Liver (tissue), 9 donors: ENCODE results near the gene ZNF579. TPM values are rescaled to one million over a fixed set of nuclear protein-coding genes. Genes with fewer than 3 reads are reported as not detected.
A peak's percentile ranks its signal among the peaks of the same experiment; 100 is the strongest.

ENCODE experiments used
- DNase-seq: peaks from one replicate; pipeline ENCODE4 v3.0.0-alpha.2; 2017; ENCODE audit warnings: low spot score
- H3K27ac ChIP-seq, 2 donors: one replicate each; pipeline ENCODE4 v1.7.0; 2013; ENCODE audit warnings: inconsistent platforms in 2 of 2, low read length in 2 of 2, control low read depth in 1 of 2, low read depth in 1 of 2, mild to moderate bottlenecking in 1 of 2
- H3K27me3 ChIP-seq, 4 donors: one replicate each; pipeline versions ENCODE4 v1.6.1 to v1.7.0; 2013; ENCODE audit warnings: low read length in 3 of 4, inconsistent platforms in 1 of 4, mild to moderate bottlenecking in 1 of 4, moderate library complexity in 1 of 4; ENCODE audit not compliant: control insufficient read depth in 4 of 4, insufficient read depth in 4 of 4
- H3K36me3 ChIP-seq, 4 donors: one replicate each; pipeline versions ENCODE4 v1.6.1 to v1.7.0; 2013; ENCODE audit warnings: low read length in 3 of 4, mild to moderate bottlenecking in 3 of 4, low read depth in 1 of 4, moderate library complexity in 1 of 4; ENCODE audit not compliant: control insufficient read depth in 4 of 4, insufficient read depth in 3 of 4
- H3K4me1 ChIP-seq, 4 donors: one replicate each; pipeline versions ENCODE4 v1.6.1 to v1.7.0; 2013; ENCODE audit warnings: low read length in 3 of 4, mild to moderate bottlenecking in 3 of 4, moderate library complexity in 1 of 4; ENCODE audit not compliant: control insufficient read depth in 4 of 4, insufficient read depth in 4 of 4
- H3K4me3 ChIP-seq, 3 donors: one replicate each; pipeline versions ENCODE4 v1.6.1 to v1.7.0; 2013; ENCODE audit warnings: low read length in 3 of 3, control low read depth in 1 of 3, low read depth in 1 of 3, mild to moderate bottlenecking in 1 of 3
- H3K9ac ChIP-seq, 2 donors: one replicate each; pipeline ENCODE4 v1.7.0; 2013; ENCODE audit warnings: low read length in 2 of 2, mild to moderate bottlenecking in 2 of 2, moderate library complexity in 2 of 2, control low read depth in 1 of 2, low read depth in 1 of 2
- H3K9me3 ChIP-seq, 4 donors: one replicate each; pipeline versions ENCODE4 v1.6.1 to v1.7.0; 2013; ENCODE audit warnings: low read length in 3 of 4; ENCODE audit not compliant: control insufficient read depth in 4 of 4
- FOXA2 ChIP-seq: IDR thresholded peaks from 2 replicates; pipeline ENCODE4 v1.6.1; 2016; ENCODE audit warnings: antibody characterized with exemption
- GABPA ChIP-seq, 2 donors: IDR thresholded peaks in 1 of 2; conservative IDR thresholded peaks in 1 of 2; 2 replicates each; pipeline ENCODE4 v1.6.1; 2016; ENCODE audit warnings: antibody characterized with exemption in 2 of 2, mild to moderate bottlenecking in 1 of 2, moderate library complexity in 1 of 2
- RAD21 ChIP-seq, 2 donors: IDR thresholded peaks; 2 replicates each; pipeline ENCODE4 v1.6.1; 2016; ENCODE audit warnings: antibody characterized with exemption in 2 of 2, mild to moderate bottlenecking in 2 of 2
- RXRA ChIP-seq, 2 donors: IDR thresholded peaks; 2 replicates each; pipeline ENCODE4 v1.6.1; 2017 to 2018; ENCODE audit warnings: antibody characterized with exemption in 2 of 2, mild to moderate bottlenecking in 1 of 2
- WGBS: extraction: QIAGEN DNeasy Blood & Tissue Kit; methylation state at CpG from one replicate; pipeline ENCODE4 v1.1.7; 2013; 5-methylcytosine and 5-hydroxymethylcytosine counted together
- polyA plus RNA-seq, 2 donors: library from polyadenylated mRNA; stranded (reverse) in 1 of 2; unstranded in 1 of 2; fragments of 200-250 nt in 1 of 2; fragments of >200 nt in 1 of 2; fragmentation: Nextera tagmentation in 1 of 2; extraction: Ambion mirVana in 1 of 2; gene quantifications; one replicate each; pipeline versions ENCODE4 v1.2.1 to v1.2.3, GENCODE V29; 2013 to 2015
- total RNA-seq, 2 donors: library from RNA; depleted of rRNA; stranded (reverse); fragments of >200 nt; gene quantifications; one replicate each; pipeline ENCODE4 v1.2.3, GENCODE V29; 2014
- TF ChIP-seq, protein P1 (sequence below): IDR thresholded peaks from 2 replicates; pipeline ENCODE4 v1.6.1; 2016; ENCODE audit warnings: antibody characterized with exemption
- TF ChIP-seq, protein P2 (sequence below): IDR thresholded peaks from 2 replicates; pipeline ENCODE4 v1.6.1; 2016; ENCODE audit warnings: antibody characterized with exemption
- donor health status: healthy.
- donor health status: healthy.
- donor health status: healthy.
- donor health status: healthy.
- donor health status: healthy.

Gene ZNF579
- total and polyA plus RNA-seq, 4 donors, result 0.92 to 3.3 (median 1.2) TPM

DNA sequence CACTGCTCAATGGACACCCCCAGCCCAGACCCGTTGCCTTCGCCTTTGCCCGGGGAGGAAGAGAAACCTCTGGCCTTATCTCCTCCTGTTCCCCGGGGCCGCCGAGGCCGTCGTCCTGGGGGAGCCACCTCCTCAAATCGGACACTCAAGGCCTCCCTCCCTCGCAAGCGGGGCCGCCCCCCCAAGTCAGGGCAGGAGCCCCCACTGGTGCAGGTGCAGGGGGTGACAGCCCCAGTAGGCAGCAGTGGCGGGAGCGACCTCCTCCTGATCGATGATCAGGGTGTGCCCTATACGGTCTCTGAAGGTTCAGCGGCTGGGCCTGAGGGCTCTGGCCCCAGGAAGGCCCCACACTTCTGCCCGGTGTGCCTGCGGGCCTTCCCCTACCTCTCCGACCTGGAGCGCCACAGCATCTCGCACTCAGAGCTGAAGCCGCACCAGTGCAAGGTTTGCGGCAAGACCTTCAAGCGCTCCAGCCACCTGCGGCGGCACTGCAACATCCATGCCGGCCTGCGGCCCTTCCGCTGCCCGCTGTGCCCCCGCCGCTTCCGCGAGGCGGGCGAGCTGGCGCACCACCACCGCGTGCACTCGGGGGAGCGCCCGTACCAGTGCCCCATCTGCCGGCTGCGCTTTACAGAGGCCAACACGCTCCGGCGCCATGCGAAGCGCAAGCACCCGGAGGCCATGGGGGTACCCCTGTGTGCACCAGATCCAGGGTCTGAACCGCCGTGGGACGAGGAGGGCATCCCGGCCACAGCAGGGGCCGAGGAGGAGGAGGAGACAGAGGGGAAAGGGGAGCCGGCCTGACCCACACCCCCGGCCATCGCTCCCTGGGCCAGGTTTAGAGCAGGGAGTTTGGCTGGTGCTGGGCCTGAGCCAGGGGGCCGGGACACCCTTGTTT, 21.7 kb upstream of the ZNF579 start:
- WGBS, result 96% methylated on average over 60 of the region's 60 CpGs
- no peak for DNase-seq
- H3K9me3 ChIP-seq, result no peaks in the 10 kb centered on the region
- TF ChIP-seq, protein P1, sequence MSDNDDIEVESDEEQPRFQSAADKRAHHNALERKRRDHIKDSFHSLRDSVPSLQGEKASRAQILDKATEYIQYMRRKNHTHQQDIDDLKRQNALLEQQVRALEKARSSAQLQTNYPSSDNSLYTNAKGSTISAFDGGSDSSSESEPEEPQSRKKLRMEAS, result no peak
- no peaks in the 10 kb centered on the region for H3K27me3 ChIP-seq
- no peak overlapping the region for H3K9ac ChIP-seq
- H3K27ac ChIP-seq, result no peak overlapping the region
- H3K4me3 ChIP-seq, result no peak overlapping the region
- H3K4me1 ChIP-seq, result peaks cover 1 to 28% (median 26%) of the 10 kb centered on the region in 4 donors
- H3K36me3 ChIP-seq, result peaks cover 0 to 1% (median 0%) of the 10 kb centered on the region in 4 donors

DNA sequence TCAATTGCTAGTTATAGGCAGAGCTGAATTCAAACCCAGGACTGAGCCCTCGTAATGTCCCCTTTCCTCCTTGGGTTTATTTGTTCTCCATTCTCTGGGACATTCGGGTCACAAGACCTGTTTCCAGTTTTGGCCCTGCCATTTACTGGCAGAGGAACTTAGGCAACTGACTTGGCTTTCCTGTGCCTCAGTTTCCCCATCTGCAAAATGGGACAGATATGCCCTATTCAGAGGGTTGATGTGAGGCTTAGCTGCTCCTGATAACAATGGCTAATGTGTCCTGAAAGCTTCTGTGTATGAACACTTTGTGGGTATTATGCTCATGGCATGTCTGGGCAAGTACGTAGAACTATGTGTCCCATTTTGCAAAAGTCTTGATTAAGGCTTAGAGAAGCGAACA, 20.4 kb upstream of the ZNF579 start:
- H3K27me3 ChIP-seq, result no peaks in the 10 kb centered on the region
- peak overlapping the region; percentile 49 to 85 (median 65) for H3K4me3 ChIP-seq
- 70% methylated on average over 4 of the region's 4 CpGs for WGBS
- no peak for DNase-seq
- peaks cover 0 to 4% (median 3%) of the 10 kb centered on the region in 4 donors for H3K36me3 ChIP-seq
- TF ChIP-seq RXRA (IDR thresholded peaks at IDR 0.05), result no peak
- no peak for TF ChIP-seq FOXA2
- no peak for TF ChIP-seq RAD21 (IDR thresholded peaks at IDR 0.05)
- TF ChIP-seq, protein P1, result no peak
- no peak for TF ChIP-seq GABPA (IDR thresholded peaks at IDR 0.05 in 1 of 2, conservative IDR thresholded peaks at IDR 0.05 in 1 of 2)
- peaks cover 1 to 18% (median 16%) of the 10 kb centered on the region in 4 donors for H3K4me1 ChIP-seq
- peak overlapping the region in 1 of 2 donors; percentile 51 for H3K9ac ChIP-seq
- peak overlapping the region; percentile 62 to 96 for H3K27ac ChIP-seq
- no peaks in the 10 kb centered on the region for H3K9me3 ChIP-seq

DNA sequence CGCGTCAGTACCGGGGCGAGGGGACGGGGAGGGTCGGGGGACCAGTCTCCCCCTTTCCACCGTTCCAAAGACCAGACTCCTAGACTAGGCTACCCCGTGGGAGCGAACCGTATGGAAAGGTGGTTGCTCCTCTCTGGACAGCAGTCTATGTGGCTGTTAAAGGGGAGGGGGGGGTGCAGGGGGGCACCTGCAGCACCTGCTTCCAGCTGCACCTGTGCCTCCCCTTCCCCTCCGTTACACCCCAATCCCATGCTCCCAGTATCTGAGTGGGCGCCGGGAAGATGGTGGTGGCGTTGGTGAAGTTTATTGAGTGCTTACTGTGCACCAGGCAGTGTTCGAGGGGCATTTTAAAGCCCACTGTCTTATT, 20.0 kb upstream of the ZNF579 start:
- peaks cover 1 to 17% (median 16%) of the 10 kb centered on the region in 4 donors for H3K4me1 ChIP-seq
- TF ChIP-seq, protein P2, sequence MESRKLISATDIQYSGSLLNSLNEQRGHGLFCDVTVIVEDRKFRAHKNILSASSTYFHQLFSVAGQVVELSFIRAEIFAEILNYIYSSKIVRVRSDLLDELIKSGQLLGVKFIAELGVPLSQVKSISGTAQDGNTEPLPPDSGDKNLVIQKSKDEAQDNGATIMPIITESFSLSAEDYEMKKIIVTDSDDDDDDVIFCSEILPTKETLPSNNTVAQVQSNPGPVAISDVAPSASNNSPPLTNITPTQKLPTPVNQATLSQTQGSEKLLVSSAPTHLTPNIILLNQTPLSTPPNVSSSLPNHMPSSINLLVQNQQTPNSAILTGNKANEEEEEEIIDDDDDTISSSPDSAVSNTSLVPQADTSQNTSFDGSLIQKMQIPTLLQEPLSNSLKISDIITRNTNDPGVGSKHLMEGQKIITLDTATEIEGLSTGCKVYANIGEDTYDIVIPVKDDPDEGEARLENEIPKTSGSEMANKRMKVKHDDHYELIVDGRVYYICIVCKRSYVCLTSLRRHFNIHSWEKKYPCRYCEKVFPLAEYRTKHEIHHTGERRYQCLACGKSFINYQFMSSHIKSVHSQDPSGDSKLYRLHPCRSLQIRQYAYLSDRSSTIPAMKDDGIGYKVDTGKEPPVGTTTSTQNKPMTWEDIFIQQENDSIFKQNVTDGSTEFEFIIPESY, result no peak
- TF ChIP-seq RAD21 (IDR thresholded peaks at IDR 0.05), result no peak
- no peak for DNase-seq
- peaks cover 0 to 8% (median 3%) of the 10 kb centered on the region in 4 donors for H3K36me3 ChIP-seq
- H3K27me3 ChIP-seq, result no peaks in the 10 kb centered on the region
- peak overlapping the region; percentile 51 to 63 for H3K9ac ChIP-seq
- no peaks in the 10 kb centered on the region for H3K9me3 ChIP-seq
- peak overlapping the region; percentile 49 to 85 (median 65) for H3K4me3 ChIP-seq
- H3K27ac ChIP-seq, result peak overlapping the region; percentile 62 to 96
- WGBS, result 15% methylated on average over 15 of the region's 15 CpGs
